ENCODE results near the gene CD33. TPM values are rescaled to one million over a fixed set of nuclear protein-coding genes. Genes with fewer than 3 reads are reported as not detected.
A peak's percentile ranks its signal among the peaks of the same experiment; 100 is the strongest.
"Not testable (repeated sequence)": the region's sequence is repeated elsewhere in the genome, so short reads cannot be mapped to it uniquely, and the experiment has no call there.

Gene CD33
- total RNA-seq, 2 experiments from 2014 or later = 21.1 to 23.7 TPM

- Mint-ChIP-seq H3K36me3 (ENCODE audit: low read depth) (no peaks in the 10 kb centered on the region), H3K27me3 (peaks cover 25% of the 10 kb centered on the region), H3K4me1 (peaks cover 27% of the 10 kb centered on the region), H3K27ac (no peak overlapping the region), H3K9me3 (no peaks in the 10 kb centered on the region), H3K4me3 (no peak overlapping the region)
- ChIA-PET CTCF (no interaction called here), POLR2A (no interaction called here)
- DNase-seq = no peak
Measured at GRCh38 chr19:51195316-51195586, 29.6 kb upstream of the CD33 start.

DNA sequence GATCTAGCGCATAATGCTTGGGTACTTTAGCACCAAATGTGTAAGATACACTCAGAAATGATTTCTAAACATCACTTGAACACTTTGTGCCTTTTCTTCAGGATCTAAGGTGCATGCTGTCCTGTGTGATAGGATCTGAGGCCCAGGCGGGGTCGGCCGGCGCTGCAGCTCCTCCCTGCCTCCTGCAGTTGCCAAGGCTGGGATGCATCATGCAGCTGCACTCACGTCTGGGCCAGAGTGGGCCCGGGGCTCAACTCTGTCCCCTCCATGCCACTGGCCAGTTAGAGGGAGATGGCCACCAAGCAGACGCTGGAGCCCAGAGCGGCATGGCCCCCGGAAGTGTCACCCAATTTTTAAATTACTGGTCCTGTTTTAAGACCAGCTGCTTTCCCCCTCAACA is 29.3 kb upstream of the CD33 start:
- no peak overlapping the region for H3K4me3 Mint-ChIP-seq
- H3K9me3 Mint-ChIP-seq = no peaks in the 10 kb centered on the region
- H3K4me1 Mint-ChIP-seq = peaks cover 27% of the 10 kb centered on the region
- ChIA-PET CTCF (interaction anchor here (1.5 kb wide), 1 partner anchor 63 kb away, joined by 5 read pairs; no protein-coding TSS in a partner anchor), POLR2A (no interaction called here)
- H3K27ac Mint-ChIP-seq = no peak overlapping the region
- DNase-seq = no peak
- peaks cover 29% of the 10 kb centered on the region for H3K27me3 Mint-ChIP-seq
- no peaks in the 10 kb centered on the region for H3K36me3 Mint-ChIP-seq (ENCODE audit: low read depth)

GRCh38 chr19:51196181-51196580 is 28.7 kb upstream of the CD33 start:
- no peak for DNase-seq
- Mint-ChIP-seq H3K36me3 (ENCODE audit: low read depth) (no peaks in the 10 kb centered on the region), H3K4me3 (no peak overlapping the region), H3K4me1 (peaks cover 27% of the 10 kb centered on the region), H3K9me3 (no peaks in the 10 kb centered on the region), H3K27ac (no peak overlapping the region), H3K27me3 (peaks cover 30% of the 10 kb centered on the region)
- CTCF ChIA-PET = interaction anchor here (1.5 kb wide), 1 partner anchor 62 kb away, joined by 5 read pairs; no protein-coding TSS in a partner anchor
- POLR2A ChIA-PET = no interaction called here

GRCh38 chr19:51198641-51199040 is 26.2 kb upstream of the CD33 start:
- Mint-ChIP-seq H3K27ac (no peak overlapping the region), H3K4me3 (no peak overlapping the region), H3K4me1 (peaks cover 27% of the 10 kb centered on the region), H3K27me3 (peaks cover 34% of the 10 kb centered on the region), H3K36me3 (ENCODE audit: low read depth) (no peaks in the 10 kb centered on the region), H3K9me3 (no peaks in the 10 kb centered on the region)
- no peak for DNase-seq
- ChIA-PET POLR2A (no interaction called here), CTCF (no interaction called here)

DNA sequence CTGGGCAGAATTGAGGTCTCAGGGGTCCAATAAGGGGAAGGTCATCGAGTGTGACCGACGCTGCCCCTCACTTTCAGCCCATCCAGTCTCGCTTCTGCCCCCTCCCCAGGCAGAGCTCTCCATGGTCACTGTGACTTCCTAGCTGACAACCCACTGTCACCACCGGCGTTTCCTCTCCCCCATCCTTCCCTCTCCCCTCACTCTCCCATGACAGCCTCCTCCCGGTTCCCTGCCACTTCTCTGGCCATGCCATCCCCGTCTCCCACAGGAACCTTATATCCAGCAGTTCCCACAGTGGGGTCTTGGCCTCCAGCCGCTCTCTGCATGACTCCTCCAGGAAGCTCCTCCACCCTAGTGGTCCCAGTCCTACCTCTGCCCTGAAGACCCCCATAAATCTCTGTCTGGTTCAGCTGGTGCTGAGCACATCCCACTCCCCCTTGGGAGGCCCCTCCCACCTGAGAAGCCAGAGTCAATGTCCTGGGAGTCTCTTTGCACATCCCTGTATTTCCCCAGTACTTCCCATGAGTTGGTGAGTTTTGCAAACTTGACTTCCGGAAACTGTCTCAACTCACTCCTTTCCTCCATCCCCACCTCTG is 24.7 kb upstream of the CD33 start:
- peaks cover 42% of the 10 kb centered on the region for H3K27me3 Mint-ChIP-seq
- POLR2A ChIA-PET = no interaction called here

DNA sequence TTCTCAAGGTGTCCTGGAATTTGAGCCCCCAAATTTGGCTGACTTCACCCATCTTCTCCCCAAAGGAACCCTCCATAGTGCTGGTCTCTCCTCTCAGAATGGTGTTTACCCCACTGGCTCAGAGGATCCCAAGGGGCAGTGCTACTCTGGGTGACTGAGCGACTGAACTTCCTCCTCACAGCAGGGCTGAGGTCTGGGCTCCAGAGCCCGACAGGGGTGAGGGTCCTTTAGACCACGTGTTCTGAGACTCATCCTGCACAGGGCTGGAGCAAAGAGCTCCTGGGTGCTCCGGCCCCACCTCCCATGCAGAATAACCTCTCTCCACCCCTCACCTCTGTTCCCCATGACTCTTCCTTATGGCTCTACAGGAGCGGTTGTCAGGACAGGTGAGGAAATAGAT is 23.2 kb upstream of the CD33 start:
- peaks cover 53% of the 10 kb centered on the region for H3K27me3 Mint-ChIP-seq
- POLR2A ChIA-PET = no interaction called here
- no peaks in the 10 kb centered on the region for H3K36me3 Mint-ChIP-seq (ENCODE audit: low read depth)
- peaks cover 3% of the 10 kb centered on the region for H3K4me1 Mint-ChIP-seq
- no peak overlapping the region for H3K4me3 Mint-ChIP-seq
- H3K27ac Mint-ChIP-seq = no peak overlapping the region
- DNase-seq = no peak
- CTCF ChIA-PET = no interaction called here
- H3K9me3 Mint-ChIP-seq = no peaks in the 10 kb centered on the region

More for the DNA sequence above, 24.7 kb upstream of the CD33 start:
- no peaks in the 10 kb centered on the region for H3K9me3 Mint-ChIP-seq
- no peaks in the 10 kb centered on the region for H3K36me3 Mint-ChIP-seq (ENCODE audit: low read depth)
- no peak for DNase-seq
- peaks cover 18% of the 10 kb centered on the region for H3K4me1 Mint-ChIP-seq
- CTCF ChIA-PET = no interaction called here
- H3K27ac Mint-ChIP-seq = no peak overlapping the region
- no peak overlapping the region for H3K4me3 Mint-ChIP-seq

- ChIA-PET CTCF (no interaction called here), POLR2A (no interaction called here)
- H3K27ac Mint-ChIP-seq = no peak overlapping the region
- no peaks in the 10 kb centered on the region for H3K36me3 Mint-ChIP-seq (ENCODE audit: low read depth)
- no peak overlapping the region for H3K4me3 Mint-ChIP-seq
- no peaks in the 10 kb centered on the region for H3K9me3 Mint-ChIP-seq
- no peak for DNase-seq
- peaks cover 14% of the 10 kb centered on the region for H3K4me1 Mint-ChIP-seq
- peaks cover 66% of the 10 kb centered on the region for H3K27me3 Mint-ChIP-seq
Measured at GRCh38 chr19:51203916-51204315, 21.0 kb upstream of the CD33 start.

DNA sequence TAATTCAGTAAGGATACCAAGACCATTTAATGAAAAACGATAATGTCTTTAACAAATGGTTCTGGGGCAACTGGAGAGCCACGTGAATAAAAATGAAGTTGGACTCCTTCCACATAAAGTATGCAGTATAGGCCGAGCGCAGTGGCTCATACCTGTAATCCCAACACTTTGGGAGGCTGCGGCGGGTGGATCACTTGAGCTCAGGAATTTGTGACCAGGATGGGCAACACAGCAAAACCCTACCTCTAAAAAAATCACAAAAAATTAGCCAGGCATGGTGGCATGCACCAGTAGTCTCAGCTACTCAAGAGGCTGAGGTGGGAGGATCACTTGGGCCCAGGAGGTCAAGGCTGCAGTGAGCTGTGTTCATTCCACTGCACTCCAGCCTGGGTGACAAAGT is 20.6 kb upstream of the CD33 start:
- H3K4me1 Mint-ChIP-seq = peaks cover 14% of the 10 kb centered on the region
- ChIA-PET CTCF (no interaction called here), POLR2A (no interaction called here)
- H3K4me3 Mint-ChIP-seq = no peak overlapping the region
- no peak overlapping the region for H3K27ac Mint-ChIP-seq
- no peak for DNase-seq
- H3K9me3 Mint-ChIP-seq = no peaks in the 10 kb centered on the region
- peaks cover 69% of the 10 kb centered on the region for H3K27me3 Mint-ChIP-seq
- no peaks in the 10 kb centered on the region for H3K36me3 Mint-ChIP-seq (ENCODE audit: low read depth)

GRCh38 chr19:51207747-51208146 is 17.1 kb upstream of the CD33 start:
- no peak overlapping the region for H3K27ac Mint-ChIP-seq
- ChIA-PET CTCF (no interaction called here), POLR2A (interaction anchor here (1.4 kb wide), 1 partner anchor 18 kb away, joined by 3 read pairs; no protein-coding TSS in a partner anchor)
- H3K36me3 Mint-ChIP-seq (ENCODE audit: low read depth) = no peaks in the 10 kb centered on the region
- no peaks in the 10 kb centered on the region for H3K9me3 Mint-ChIP-seq
- no peak for DNase-seq
- peaks cover 55% of the 10 kb centered on the region for H3K27me3 Mint-ChIP-seq
- H3K4me3 Mint-ChIP-seq = no peak overlapping the region
- H3K4me1 Mint-ChIP-seq = peaks cover 36% of the 10 kb centered on the region

DNA sequence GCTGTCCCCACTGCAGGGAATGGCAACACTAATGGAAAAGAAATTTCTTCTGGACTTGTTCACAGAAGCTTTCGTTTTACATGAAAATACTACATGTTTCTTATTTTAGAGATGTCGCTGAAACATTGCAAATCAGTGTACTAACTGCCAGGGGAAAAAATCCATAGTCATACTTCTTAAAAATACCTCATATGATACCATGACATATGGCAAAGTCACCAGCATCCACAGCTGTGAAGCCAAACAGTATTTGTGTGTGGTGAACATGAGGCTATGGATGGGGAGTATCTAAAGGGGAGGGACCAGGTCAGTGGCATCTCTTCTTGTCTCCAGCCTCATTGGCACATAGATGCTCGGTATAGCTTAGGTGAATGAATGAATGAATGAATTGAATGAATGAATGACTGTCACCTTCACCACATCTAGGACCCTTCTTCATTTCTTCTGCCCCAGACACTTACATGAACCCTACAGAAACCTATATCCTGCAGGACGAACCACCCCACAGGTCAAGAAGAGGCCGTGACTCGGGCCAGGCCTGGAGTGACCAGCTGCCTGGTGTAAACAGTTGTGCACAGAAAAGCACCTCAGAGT is 14.6 kb upstream of the CD33 start:
- no peak overlapping the region for H3K4me3 Mint-ChIP-seq
- H3K4me1 Mint-ChIP-seq = peaks cover 33% of the 10 kb centered on the region
- peaks cover 38% of the 10 kb centered on the region for H3K27me3 Mint-ChIP-seq
- no peak overlapping the region for H3K27ac Mint-ChIP-seq
- DNase-seq = no peak
- ChIA-PET POLR2A (no interaction called here), CTCF (interaction anchor here (0.6 to 1.5 kb wide), 2 partner anchors 49 to 1766 kb away, joined by 5 to 6 read pairs; no protein-coding TSS in a partner anchor)
- no peaks in the 10 kb centered on the region for H3K9me3 Mint-ChIP-seq
- no peaks in the 10 kb centered on the region for H3K36me3 Mint-ChIP-seq (ENCODE audit: low read depth)

DNA sequence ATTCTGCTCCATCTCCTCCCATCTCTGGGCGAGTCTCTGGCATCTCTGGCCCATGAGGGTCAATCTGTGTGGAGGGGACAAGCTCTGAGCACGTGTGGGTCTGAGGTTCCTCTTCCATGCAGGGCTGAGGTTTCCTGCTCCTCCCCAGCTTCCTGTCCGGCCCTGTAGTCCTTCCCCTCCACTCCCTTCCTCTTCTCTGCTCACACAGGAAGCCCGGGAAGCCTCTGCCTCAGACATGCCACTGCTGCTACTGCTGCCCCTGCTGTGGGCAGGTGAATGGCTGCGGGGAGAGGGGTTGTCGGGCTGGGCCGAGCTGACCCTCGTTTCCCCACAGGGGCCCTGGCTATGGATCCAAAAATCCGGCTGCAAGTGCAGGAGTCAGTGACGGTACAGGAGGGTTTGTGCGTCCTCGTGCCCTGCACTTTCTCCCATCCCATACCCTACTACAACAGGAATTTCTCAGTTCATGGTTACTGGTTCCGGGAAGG is 14.0 kb upstream of the CD33 start:
- peaks cover 35% of the 10 kb centered on the region for H3K27me3 Mint-ChIP-seq
- CTCF ChIA-PET = interaction anchor here (0.6 to 1.5 kb wide), 2 partner anchors 49 to 1767 kb away, joined by 5 to 6 read pairs; no protein-coding TSS in a partner anchor
- H3K27ac Mint-ChIP-seq = peak overlapping the region; percentile 38
- H3K4me1 Mint-ChIP-seq = peaks cover 33% of the 10 kb centered on the region
- DNase-seq; H3K36me3 Mint-ChIP-seq (ENCODE audit: low read depth); POLR2A ChIA-PET; H3K9me3 Mint-ChIP-seq: not testable (repeated sequence)
- peak overlapping the region; percentile 6 for H3K4me3 Mint-ChIP-seq

DNA sequence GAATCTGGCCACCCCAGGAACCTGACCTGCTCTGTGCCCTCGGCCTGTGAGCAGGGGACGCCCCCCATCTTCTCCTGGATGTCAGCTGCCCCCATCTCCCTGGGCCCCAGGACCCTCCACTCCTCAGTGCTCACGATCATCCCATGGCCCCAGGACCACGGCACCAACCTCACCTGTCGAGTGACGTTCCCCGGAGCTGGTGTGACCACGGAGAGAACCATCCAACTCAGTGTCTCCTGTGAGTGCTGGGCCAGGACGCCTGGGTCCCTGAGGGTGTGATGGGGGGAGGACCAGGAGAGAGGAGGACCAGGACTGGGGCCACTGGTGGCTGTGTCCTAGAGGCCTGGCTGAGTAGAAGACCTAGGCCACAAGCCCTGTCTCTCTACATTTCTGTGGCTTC is 13.0 kb upstream of the CD33 start:
- CTCF ChIA-PET = no interaction called here
- no peak overlapping the region for H3K27ac Mint-ChIP-seq
- peaks cover 33% of the 10 kb centered on the region for H3K4me1 Mint-ChIP-seq
- no peak for DNase-seq
- peaks cover 28% of the 10 kb centered on the region for H3K27me3 Mint-ChIP-seq
- H3K36me3 Mint-ChIP-seq (ENCODE audit: low read depth) = peaks cover 3% of the 10 kb centered on the region
- H3K4me3 Mint-ChIP-seq = no peak overlapping the region
- peaks cover 2% of the 10 kb centered on the region for H3K9me3 Mint-ChIP-seq
- POLR2A ChIA-PET = no interaction called here

GRCh38 chr19:51219307-51219706 is 5.6 kb upstream of the CD33 start:
- peaks cover 18% of the 10 kb centered on the region for H3K4me1 Mint-ChIP-seq
- H3K9me3 Mint-ChIP-seq = peaks cover 2% of the 10 kb centered on the region
- H3K4me3 Mint-ChIP-seq = no peak overlapping the region
- no peak for DNase-seq
- H3K27me3 Mint-ChIP-seq = peaks cover 43% of the 10 kb centered on the region
- H3K36me3 Mint-ChIP-seq (ENCODE audit: low read depth) = peaks cover 3% of the 10 kb centered on the region
- POLR2A ChIA-PET = no interaction called here
- no peak overlapping the region for H3K27ac Mint-ChIP-seq
- CTCF ChIA-PET = no interaction called here

DNA sequence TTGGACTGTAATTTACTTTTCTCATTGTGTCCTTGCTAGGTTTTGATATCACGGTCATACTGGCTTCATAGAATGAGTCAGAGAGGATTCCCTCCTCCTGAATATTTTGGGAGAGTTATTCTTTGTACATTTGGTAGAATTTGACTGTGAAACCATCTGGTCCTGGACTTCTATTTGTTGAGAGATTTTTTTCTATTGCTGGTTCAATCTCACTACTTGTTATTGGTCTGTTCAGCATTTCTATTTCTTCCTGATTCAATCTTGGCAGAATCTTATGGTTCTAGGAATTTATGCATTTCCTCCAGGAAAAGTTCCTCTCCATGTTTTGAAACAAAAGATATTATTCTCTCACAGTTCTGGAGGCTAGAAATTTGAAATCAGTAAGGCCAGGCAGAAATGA is 4.9 kb upstream of the CD33 start:
- Mint-ChIP-seq H3K4me1 (peaks cover 25% of the 10 kb centered on the region), H3K4me3 (no peak overlapping the region), H3K9me3 (peaks cover 2% of the 10 kb centered on the region), H3K27ac (no peak overlapping the region), H3K36me3 (ENCODE audit: low read depth) (peaks cover 3% of the 10 kb centered on the region), H3K27me3 (peaks cover 43% of the 10 kb centered on the region)
- CTCF ChIA-PET = no interaction called here
- no peak for DNase-seq
- POLR2A ChIA-PET = no interaction called here

All from activated CD4-positive, alpha-beta memory T cell treated with anti-CD3 and anti-CD28 coated beads, Interleukin-2, amount 10 ng/mL, durations not matched to agents 7 days and 5 days (primary cell).